PC-9 (cell line): Measurements from ENCODE around the gene PLEKHA4. TPM values are rescaled to one million over a fixed set of nuclear protein-coding genes. Genes with fewer than 3 reads are reported as not detected.

Source experiments
- BruUV-seq: library from RNA; stranded (reverse); fragments of 400-500 nt; replicated peaks from 2 replicates; lab custom pipeline; 2021; lab: Mats Ljungman, UMichigan
- CTCF ChIA-PET: fragments of 300-600 bp; sonication (Branson Sonifier 250); formaldehyde crosslinking; loops from one replicate; lab custom pipeline; 2022; ENCODE audit warnings: antibody characterized with exemption; lab: Charles Lee
- POLR2A ChIA-PET: fragments of 300-600 bp; sonication (Branson Sonifier 250); formaldehyde crosslinking; loops from one replicate; lab custom pipeline; 2022; ENCODE audit warnings: antibody characterized with exemption; ENCODE audit not compliant: unreplicated experiment; lab: Charles Lee
- DNase-seq, 2 experiments: peaks; one replicate each; pipeline versions ENCODE4 v3.0.0 to v3.0.0-alpha.2; 2015 to 2022; ENCODE audit warnings: mixed read lengths in 1 of 2
- H2AFZ ChIP-seq: fragments of 200-600 bp; sonication (generic); 2 replicates; pipeline ENCODE4 v1.8.1; 2017; ENCODE audit warnings: antibody characterized with exemption
- H3F3A ChIP-seq: fragments of 200-600 bp; sonication (generic); 2 replicates; pipeline ENCODE4 v1.8.1; 2017; ENCODE audit warnings: antibody characterized with exemption, mild to moderate bottlenecking, low read depth; ENCODE audit not compliant: insufficient read depth
- H3K27ac ChIP-seq: fragments of 200-600 bp; sonication (generic); 2 replicates; pipeline ENCODE4 v1.6.1; 2016; ENCODE audit warnings: mixed run types
- H3K27me3 ChIP-seq: fragments of 200-600 bp; sonication (generic); 2 replicates; pipeline ENCODE4 v1.6.1; 2016; ENCODE audit warnings: low read depth, mixed run types; ENCODE audit not compliant: insufficient read depth
- H3K36me3 ChIP-seq: fragments of 200-600 bp; sonication (generic); 2 replicates; pipeline ENCODE4 v1.6.1; 2016; ENCODE audit warnings: low read depth, mixed run types
- H3K4me1 ChIP-seq: fragments of 200-600 bp; sonication (generic); replicated peaks from 2 replicates; pipeline ENCODE4 v1.6.1; 2016; ENCODE audit warnings: mixed run types; ENCODE audit not compliant: insufficient read depth
- H3K4me2 ChIP-seq: fragments of 200-600 bp; sonication (generic); 2 replicates; pipeline ENCODE4 v1.6.1; 2017; ENCODE audit warnings: mixed run types
- H3K4me3 ChIP-seq: fragments of 200-600 bp; sonication (generic); 2 replicates; pipeline ENCODE4 v1.6.1; 2016; ENCODE audit warnings: mixed run types
- H3K79me2 ChIP-seq: fragments of 200-600 bp; sonication (generic); 2 replicates; pipeline ENCODE4 v1.6.1; 2017; ENCODE audit warnings: low read depth, mixed run types
- H3K9me2 ChIP-seq: fragments of 200-600 bp; sonication (generic); 2 replicates; pipeline ENCODE4 v1.8.1; 2017; ENCODE audit warnings: mild to moderate bottlenecking; ENCODE audit not compliant: insufficient read depth
- H3K9me3 ChIP-seq: fragments of 200-600 bp; sonication (generic); 2 replicates; pipeline ENCODE4 v1.8.1; 2016; ENCODE audit warnings: low read depth; ENCODE audit not compliant: insufficient read depth
- H4K20me1 ChIP-seq: fragments of 200-600 bp; sonication (generic); 2 replicates; pipeline ENCODE4 v1.8.1; 2017; ENCODE audit not compliant: insufficient read depth
- EZH2 ChIP-seq: fragments of 200-600 bp; sonication (generic); IDR thresholded peaks from 2 replicates; pipeline ENCODE4 v1.8.0; 2017; ENCODE audit warnings: antibody characterized with exemption, low read depth
- intact Hi-C: fragments of 100-400 bp; cut with micrococcal nuclease; formaldehyde crosslinking; loops from one replicate; pipeline ENCODE4 v1.10.0; 2022; ENCODE audit not compliant: unreplicated experiment
- total RNA-seq: library from RNA; stranded (reverse); gene quantifications from 2 replicates; pipeline ENCODE4 v1.2.3, GENCODE V29; 2021
- TF ChIP-seq, protein P1 (sequence below): fragments of 200-600 bp; sonication (generic); conservative IDR thresholded peaks from 2 replicates; pipeline ENCODE4 v1.6.1; 2017; ENCODE audit warnings: mixed run types, antibody characterized with exemption, mild to moderate bottlenecking, moderate library complexity

PLEKHA4 gene
- total RNA-seq, 1 experiment from 2014 or later, result 0.79 TPM

DNA sequence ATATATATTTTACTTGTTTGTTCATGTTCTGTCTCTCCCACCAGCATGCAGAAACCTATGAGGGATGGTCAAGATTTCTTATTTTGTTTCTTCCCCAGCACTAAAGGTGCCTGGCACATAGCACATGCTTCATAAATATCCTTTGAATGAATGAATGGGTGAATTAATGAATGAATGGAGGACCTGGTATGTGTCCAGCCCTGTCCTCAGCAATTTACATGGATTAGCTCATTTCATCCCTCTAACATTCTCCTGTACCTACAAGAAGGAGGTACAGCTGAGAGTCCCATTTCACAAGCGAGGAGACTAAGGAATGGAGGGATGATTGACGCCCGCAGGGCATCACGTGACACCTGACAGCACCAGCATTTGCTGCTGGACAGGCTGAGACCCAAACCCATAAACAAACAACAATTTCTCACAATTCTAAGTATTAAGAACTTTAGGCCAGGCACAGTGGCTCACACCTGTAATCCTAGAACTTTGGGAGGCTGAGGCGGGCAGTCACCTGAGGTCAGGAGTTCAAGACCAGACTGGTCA lies 50.8 kb downstream of the PLEKHA4 start:
- CTCF ChIA-PET, result no interaction called here
- intact Hi-C loops, result no loop called here
- H3K4me1 ChIP-seq, result peaks cover 17% of the 10 kb centered on the region
- DNase-seq, result no peak
- H3F3A ChIP-seq, result peaks cover 27% of the 10 kb centered on the region; the same call in 1 of the 2 replicates
- no peaks in the 10 kb centered on the region for H4K20me1 ChIP-seq
- H2AFZ ChIP-seq, result no peak overlapping the region
- H3K4me3 ChIP-seq, result no peak overlapping the region
- H3K4me2 ChIP-seq, result no peak overlapping the region
- no TSS peak for BruUV-seq
- no peaks in the 10 kb centered on the region for H3K79me2 ChIP-seq
- no peaks in the 10 kb centered on the region; the same call in 1 of the 2 replicates for H3K9me2 ChIP-seq
- H3K9me3 ChIP-seq, result no peaks in the 10 kb centered on the region
- H3K36me3 ChIP-seq, result no peaks in the 10 kb centered on the region
- no peak for TF ChIP-seq EZH2
- POLR2A ChIA-PET, result interaction anchor here (0.6 kb wide), 1 partner anchor 170 kb away, joined by 9 read pairs; no protein-coding TSS in a partner anchor
- H3K27me3 ChIP-seq, result no peaks in the 10 kb centered on the region
- no peak overlapping the region for H3K27ac ChIP-seq

DNA sequence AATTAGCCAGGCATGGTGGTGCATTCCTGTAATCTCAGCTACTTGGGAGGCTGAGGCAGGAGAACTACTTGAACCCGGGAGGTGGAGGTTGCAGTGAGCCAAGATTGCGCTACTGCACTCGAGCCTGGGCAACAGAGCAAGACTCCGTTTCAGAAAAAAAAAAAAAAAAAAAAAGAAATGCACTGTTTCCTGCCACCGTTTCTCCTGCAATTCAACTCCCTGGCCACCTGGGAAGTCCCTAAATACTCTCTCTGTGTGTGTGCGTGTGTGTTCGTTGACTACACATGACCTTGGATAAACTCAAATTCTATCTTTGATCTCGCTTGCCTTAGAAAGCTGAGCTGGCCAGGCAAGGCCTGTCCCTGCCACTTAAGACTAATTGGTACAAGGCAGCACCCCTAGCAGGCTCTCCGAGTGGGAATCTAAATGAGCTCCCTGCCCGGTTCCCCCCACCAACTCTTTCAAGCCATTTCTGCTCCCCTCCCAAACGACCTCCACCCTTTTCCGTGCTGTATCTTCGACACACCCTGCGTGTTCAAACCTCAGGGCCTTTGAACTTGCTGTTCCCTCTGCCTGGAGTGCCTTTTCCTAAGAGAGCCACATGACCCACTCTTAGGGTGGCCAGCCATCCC lies 52.4 kb downstream of the PLEKHA4 start:
- Histone ChIP-seq H3K9me2 (no peaks in the 10 kb centered on the region), H3K4me3 (no peak overlapping the region), H3K27me3 (no peaks in the 10 kb centered on the region), H3K4me1 (peaks cover 22% of the 10 kb centered on the region), H3K79me2 (no peaks in the 10 kb centered on the region), H3K36me3 (no peaks in the 10 kb centered on the region), H3K27ac (no peak overlapping the region), H3K4me2 (no peak overlapping the region), H4K20me1 (no peaks in the 10 kb centered on the region), H3F3A (peaks cover 42% of the 10 kb centered on the region; the same call in 1 of the 2 replicates), H3K9me3 (no peaks in the 10 kb centered on the region), H2AFZ (no peak overlapping the region)
- BruUV-seq, result no TSS peak
- TF ChIP-seq EZH2, result no peak
- TF ChIP-seq, protein P1, sequence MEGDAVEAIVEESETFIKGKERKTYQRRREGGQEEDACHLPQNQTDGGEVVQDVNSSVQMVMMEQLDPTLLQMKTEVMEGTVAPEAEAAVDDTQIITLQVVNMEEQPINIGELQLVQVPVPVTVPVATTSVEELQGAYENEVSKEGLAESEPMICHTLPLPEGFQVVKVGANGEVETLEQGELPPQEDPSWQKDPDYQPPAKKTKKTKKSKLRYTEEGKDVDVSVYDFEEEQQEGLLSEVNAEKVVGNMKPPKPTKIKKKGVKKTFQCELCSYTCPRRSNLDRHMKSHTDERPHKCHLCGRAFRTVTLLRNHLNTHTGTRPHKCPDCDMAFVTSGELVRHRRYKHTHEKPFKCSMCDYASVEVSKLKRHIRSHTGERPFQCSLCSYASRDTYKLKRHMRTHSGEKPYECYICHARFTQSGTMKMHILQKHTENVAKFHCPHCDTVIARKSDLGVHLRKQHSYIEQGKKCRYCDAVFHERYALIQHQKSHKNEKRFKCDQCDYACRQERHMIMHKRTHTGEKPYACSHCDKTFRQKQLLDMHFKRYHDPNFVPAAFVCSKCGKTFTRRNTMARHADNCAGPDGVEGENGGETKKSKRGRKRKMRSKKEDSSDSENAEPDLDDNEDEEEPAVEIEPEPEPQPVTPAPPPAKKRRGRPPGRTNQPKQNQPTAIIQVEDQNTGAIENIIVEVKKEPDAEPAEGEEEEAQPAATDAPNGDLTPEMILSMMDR, result no peak
- peak; percentile 31 to 54 for DNase-seq
- POLR2A ChIA-PET, result interaction anchor here (0.6 to 0.7 kb wide), 3 partner anchors 11 to 546 kb away, joined by 10 to 51 read pairs (median 20); partner anchors contain the start of gene TEAD2
- intact Hi-C loops, result no loop called here
- CTCF ChIA-PET, result interaction anchor here (0.7 kb wide), 1 partner anchor 20 kb away, joined by 10 read pairs; no protein-coding TSS in a partner anchor

DNA sequence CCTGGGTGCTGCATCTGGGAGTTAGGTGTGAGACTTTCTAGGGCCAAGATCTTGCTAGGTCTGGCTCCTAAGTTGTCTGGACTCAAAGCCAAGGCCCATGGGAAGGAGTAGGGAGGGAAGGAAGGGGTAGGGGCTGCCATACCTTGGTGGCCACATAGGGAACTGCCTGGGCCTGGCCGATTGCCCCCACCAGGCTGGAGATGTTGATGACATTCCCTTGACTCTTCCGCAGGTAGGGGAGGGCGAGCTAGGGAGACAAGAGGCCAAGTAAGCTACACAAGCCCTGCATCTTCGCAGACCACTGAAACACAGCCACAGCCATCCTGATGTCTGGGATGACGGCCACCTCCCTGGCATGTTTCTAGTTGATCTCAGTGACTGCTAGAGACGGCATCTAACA lies 53.5 kb downstream of the PLEKHA4 start:
- intact Hi-C loops, result no loop called here
- Histone ChIP-seq H3K79me2 (no peaks in the 10 kb centered on the region), H2AFZ (no peak overlapping the region), H3K9me3 (no peaks in the 10 kb centered on the region), H3K4me2 (no peak overlapping the region), H3K4me3 (no peak overlapping the region), H3K27me3 (no peaks in the 10 kb centered on the region), H3K9me2 (no peaks in the 10 kb centered on the region), H4K20me1 (no peaks in the 10 kb centered on the region), H3K36me3 (no peaks in the 10 kb centered on the region), H3K4me1 (peaks cover 24% of the 10 kb centered on the region), H3K27ac (no peak overlapping the region), H3F3A (peaks cover 48% of the 10 kb centered on the region; the same call in 1 of the 2 replicates)
- ChIA-PET POLR2A (no interaction called here), CTCF (interaction anchor here (0.6 to 0.8 kb wide), 2 partner anchors 9 to 13 kb away, joined by 3 read pairs; no protein-coding TSS in a partner anchor)
- DNase-seq, result no peak
- TF ChIP-seq, protein P1, result no peak
- no peak for TF ChIP-seq EZH2
- BruUV-seq, result no TSS peak
